HG02623 (cell line): Measurements from ENCODE around the gene TMEM271.
"Not testable (repeated sequence)": the region's sequence is repeated elsewhere in the genome, so short reads cannot be mapped to it uniquely, and the experiment has no call there.

Experiments used
- ATAC-seq: cut with Tn5 transposase; IDR thresholded peaks from one replicate; pipeline ENCODE4 v1.9.1; 2021; ENCODE audit warnings: moderate library complexity; ENCODE audit not compliant: unreplicated experiment

The TMEM271 gene

DNA sequence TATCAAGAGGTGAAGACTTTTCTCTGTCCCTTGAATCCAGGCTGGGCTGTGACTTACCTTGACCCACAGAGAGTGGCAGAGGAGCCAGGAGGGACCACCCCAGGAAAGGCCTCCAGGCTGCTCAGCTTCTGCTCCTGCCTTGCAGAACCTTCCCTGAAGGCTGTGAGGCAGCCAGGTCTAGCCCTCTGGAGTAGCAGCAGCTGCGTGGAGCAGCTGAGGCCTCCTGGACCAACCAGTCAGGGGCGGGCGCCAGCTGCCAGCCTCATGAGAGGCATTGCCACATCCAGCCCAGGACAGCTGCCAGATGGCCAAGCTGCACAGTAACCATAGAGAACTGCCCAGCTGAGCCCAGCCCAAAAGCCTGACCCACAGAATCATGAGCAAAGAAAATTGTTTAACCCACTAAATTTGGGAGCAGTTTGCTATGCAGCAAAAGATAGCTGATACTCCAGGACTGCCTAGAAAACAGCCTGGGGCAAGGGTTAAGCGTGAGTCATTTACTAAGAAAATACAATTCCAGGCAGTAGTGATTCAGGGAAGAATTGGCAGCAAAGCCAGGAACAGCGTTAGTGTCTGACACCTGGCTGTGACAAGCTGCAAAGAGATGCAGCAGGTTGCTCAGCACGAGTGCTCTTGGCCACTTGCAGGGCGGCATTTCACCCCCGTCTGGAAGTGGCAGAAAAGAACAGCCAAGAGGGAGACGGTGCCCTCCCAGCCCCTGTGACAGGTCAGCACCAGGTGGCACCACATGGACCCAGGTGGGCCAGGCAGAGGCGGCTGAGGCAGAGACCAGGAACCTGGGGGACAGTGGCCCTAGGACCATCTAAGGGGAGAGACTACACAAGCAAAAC lies 34.5 kb upstream of the TMEM271 start:
- no peak for ATAC-seq

DNA sequence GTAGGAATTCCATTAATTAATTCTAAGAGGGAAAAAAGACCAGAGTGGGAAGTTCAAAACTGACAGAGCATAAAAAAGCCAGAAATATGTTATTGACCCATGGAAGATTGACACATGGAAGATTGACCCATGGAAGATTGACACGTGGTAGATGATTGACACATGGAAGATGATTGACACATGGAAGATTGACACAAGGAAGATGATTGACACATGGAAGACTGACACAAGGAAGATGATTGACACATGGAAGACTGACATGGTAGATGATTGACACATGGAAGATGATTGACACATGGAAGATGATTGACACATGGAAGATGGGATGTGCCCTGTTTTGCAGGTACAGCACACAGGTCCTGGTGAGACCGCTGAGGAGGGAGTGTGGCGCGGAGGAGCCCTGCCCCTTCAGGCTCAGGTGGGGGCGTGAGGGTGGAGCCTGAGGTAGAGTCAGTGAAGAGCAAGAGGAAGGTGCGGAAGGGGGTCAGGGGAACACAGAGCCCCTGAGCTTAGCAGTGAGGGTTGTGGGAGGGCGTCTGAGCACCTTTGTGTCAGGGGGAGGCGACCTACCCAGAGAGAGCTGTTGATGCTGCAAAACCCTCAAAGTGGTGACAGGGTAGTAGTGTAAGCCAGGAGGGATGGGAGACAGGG lies 33.4 kb upstream of the TMEM271 start:
- no peak for ATAC-seq

DNA sequence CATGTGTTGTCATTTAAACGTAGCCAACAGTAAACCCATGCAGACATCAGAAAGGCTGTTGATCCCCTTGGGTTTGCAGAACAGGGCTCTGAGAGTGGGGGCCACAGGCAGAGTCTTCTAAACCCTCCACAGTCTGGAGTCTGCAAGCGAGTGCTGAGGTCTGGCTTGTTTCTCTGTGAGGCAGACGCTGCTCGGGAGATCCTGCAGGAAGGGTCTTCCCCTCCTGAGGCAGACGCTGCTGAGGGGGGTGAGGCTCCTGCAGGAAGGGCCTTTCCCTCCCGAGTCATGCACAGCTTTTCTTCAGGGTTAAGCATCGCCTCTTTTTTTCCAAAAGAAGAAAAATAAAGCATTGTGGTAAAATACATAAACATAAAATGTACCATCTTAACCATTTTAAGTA lies 32.1 kb upstream of the TMEM271 start:
- ATAC-seq, result no peak

DNA sequence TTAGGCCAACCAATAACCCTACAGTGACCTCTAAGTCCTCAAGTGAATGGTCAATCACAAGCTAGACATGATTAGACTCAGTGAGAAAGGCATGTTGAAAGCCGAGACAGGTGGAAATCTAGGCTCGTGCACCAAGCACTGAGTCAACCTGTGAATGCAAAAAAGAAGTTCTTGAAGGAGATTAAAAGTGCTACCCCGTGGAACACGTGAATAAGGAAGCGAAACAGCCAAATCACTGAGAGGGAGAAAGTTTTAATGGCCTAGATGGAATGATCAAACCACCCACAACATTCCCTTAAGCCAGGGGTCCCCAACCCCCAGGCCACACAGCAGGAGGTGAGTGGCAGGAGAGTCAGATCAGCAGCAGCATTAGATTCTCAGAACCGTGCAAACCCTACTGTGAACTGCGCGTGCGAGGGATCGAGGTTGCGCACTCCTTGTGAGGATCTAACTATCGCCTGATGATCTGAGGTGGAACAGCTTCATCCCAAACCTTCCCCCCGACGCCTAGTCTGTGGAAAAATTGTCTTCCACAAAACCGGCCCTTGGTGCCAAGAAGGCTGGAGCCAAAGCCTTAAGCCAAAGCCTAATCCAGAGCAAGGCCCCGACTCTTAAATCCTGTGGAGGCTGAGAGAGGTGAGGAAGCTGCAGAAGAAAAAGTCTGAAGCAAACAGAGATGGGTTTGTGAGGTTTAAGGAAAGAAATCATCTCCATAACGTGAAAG lies 29.8 kb upstream of the TMEM271 start:
- no peak for ATAC-seq

DNA sequence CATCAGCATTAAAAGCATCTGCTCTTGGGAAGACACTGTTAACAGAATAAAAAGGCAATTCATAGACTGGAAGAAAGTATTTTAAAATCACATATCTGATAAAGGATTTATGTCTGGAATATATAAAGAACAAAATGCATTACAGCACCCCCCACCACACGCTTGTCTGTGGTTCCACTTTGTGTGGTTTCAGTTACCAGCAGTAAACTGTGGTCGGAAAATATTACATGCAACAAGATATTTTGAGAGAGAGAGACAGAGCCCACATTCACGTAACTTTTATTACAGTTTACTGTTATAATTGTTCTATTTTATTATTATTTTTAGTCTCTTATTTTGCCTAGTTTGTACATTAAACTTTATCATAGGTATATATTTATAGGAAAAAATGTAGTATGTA lies 28.0 kb upstream of the TMEM271 start:
- no peak for ATAC-seq

DNA sequence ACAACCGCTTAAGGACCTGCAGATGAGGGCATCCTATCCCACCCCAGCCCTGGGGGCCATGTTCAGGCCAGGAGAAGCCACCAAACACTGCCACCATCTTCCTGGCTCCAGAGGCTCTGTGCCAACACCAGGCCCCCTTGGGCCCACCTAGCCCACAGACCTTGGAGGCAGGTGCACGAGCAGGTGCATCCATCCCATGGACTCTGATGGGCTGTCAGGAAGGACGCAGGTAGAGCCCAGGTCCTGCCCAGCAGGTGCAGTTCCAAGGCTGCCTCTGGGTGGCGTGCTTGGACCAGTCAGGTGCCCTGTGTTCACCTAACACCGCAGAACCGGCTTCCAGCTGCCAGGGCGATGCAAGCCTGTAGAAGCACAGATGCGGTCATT lies 26.5 kb upstream of the TMEM271 start:
- no peak for ATAC-seq

DNA sequence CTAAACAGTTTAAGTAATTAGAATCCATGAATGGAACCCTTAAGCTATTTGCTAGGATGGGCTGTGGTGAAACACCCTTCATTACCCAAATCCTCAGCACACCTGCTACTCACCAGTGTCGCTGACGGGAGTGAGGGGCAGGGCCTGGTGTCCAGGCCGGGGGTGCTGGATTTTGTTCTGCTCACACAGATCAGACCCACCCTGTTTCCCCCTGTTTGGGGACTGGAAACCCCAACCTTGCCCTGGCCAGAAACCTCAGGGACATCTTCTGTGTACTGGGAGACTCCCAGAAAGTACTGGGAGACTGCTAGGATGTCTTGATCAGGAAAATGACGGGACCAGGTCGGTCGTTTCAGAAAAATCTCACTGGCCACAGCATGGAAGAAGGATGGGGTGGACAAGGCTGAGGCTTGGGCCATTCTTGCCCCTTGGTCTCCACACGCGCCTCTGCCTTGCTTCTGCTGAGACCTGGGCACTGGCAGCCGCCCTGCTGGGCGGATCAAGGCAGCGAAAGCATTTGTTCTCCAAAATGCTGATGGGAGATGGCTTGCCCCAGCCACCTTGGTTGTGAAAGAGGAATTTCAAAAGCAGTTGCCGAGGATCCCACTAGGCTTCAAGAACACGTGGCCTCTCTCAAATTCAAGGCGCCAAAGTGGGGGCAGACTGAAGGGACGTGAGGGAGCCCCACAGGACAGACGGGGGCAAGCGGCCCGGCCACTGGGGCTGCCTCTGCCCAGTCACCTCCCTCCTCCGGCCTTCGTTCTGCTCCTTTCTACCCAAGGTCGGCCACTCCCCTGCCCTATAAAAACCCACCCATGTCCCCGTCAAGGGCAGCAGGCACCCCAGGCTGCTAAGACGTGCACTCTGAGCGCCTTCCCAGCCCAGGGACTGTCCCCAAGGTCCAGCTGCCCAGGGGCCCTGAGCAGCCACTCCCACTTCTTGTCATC lies 25.8 kb upstream of the TMEM271 start:
- ATAC-seq, result no peak

DNA sequence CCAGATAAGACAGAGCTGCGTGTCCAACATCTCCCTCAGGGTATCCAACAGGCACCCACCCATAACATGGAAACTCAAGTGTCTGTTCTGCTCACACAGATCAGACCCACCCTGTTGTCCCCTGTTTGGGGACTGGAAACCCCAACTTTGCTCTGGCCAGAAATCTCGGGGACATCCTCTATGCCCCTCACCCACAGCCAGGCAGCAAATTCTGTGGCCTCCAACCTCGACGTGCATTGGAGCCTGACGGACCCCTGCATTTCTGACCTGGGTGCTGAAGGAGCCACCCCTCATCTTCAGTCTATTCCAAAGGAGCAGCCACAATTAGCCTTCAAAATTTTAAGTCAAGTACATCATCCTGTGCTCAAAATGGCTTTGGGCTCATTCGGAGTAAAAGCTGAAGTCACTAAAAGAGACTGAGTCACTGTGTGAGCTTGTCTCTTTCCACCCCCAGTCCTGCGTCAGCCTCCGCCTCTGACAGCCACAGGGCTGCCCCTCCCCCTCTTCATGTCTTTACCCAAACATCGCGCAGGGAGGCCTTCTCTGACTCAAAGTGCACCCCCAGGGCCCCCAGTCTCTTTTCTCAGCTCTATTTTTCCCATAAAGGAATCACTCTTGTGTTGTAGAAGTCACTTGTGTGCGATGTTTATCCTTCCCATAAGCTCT lies 24.9 kb upstream of the TMEM271 start:
- ATAC-seq, result no peak

DNA sequence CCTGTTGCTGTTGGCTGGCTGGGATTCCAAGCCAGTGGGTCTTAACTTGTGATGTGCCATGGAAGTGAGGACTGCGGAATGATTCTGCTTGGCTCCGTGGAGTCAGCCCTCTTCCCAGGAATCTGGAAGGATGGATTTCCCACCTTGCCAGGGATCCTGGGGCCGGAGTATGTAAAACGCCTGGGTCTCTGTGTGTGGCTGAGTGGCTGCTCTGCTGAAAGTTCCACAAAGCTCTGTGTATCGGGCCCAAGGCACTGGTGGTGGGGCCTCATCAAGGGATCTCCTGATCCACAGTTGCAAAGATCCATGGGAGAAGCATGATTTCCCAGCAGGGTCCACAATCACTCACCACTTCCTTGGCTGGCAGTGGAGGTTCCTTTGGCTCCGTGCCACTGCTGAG lies 24.1 kb upstream of the TMEM271 start:
- no peak for ATAC-seq

DNA sequence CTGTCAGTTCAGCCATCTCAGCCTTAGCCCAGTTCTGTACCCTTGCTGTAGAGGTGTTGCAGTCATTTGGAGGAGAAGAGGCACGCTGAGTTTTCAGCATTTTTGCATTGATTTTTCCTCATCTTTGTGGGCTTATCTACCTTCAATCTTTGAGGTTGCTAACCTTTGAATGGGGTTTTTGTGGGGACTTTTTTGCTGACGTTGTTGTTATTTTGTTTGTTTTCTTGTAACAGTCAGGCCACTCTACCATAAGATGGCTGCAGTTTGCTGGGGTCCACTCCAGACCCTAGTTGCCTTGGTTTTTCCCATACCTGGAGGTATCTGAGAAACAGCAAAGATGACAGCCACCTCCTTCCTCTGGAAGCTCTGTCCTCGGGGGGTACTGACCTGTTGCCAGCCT lies 22.8 kb upstream of the TMEM271 start:
- ATAC-seq, result no peak

DNA sequence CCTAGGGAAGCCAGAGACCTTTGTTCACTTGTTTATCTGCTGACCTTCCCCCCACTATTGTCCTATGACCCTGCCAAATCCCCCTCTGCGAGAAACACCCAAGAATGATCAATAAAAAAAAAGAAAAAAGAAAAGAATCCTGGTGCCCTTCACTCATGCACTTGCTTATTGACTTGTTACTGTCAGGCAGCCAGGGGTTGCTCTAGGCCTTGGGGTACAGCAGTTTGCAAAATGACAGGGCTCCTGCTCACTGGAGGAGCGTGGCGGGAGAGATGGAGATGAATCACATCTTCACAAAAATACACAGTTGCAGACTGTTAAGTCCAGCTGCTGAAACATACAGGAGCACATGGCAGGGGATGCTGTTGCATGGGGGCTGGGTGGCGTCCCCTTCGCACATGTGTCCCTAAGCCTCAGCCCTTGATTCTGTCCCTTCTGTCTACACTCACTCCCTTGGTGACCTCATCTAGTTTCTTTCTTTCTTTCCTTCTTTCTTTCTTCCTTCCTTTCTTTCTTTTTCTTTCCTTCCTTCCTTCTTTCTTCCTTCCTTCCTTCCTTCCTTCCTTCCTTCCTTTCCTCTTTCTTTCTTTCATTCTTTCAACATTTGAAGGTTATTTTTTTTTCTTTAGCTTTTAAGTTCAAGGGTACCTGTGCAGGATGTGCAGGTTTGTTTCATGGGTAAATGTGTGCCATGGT lies 16.9 kb upstream of the TMEM271 start:
- ATAC-seq, result no peak

DNA sequence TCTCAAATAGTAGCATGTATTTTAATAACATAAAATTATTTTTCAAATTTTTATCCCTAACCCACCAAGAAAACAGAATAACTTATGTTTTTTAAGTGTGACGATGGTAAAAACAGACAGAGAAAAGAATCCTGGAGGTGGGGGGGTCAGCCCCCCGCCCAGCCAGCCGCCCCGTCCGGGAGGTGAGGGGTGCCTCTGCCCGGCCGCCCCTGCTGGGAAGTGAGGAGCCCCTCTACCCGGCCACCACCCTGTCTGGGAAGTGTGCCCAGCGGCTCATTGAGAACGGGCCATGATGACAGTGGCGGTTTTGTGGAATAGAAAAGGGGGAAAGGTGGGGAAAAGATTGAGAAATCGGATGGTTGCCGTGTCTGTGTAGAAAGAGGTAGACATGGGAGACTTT lies 16.1 kb upstream of the TMEM271 start:
- ATAC-seq, result not testable (repeated sequence)

DNA sequence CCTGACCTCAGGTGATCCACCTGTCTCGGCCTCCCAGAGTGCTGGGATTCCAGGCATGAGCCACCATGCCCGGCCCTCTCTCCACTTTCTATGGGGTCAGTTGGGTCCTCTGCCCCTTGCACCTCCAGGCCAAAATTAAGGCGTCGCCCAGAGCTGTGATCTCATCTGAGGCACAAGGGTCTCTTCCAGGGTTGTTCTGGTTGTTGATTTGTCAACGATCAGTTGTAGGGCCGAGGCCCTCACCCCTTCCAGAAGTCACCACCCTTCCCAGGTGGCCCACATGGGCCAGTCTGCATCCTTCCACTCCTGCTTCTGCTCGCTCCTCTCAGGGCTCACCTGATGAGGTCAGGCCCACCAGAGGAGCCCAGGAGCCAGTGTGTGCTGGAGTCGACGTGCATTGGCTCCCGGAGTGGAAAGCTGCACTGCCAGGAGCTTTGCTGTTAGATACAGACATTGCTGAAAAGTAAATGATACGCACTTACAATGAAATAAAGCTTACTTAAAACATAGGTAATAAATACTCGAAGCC lies 14.3 kb upstream of the TMEM271 start:
- no peak for ATAC-seq

DNA sequence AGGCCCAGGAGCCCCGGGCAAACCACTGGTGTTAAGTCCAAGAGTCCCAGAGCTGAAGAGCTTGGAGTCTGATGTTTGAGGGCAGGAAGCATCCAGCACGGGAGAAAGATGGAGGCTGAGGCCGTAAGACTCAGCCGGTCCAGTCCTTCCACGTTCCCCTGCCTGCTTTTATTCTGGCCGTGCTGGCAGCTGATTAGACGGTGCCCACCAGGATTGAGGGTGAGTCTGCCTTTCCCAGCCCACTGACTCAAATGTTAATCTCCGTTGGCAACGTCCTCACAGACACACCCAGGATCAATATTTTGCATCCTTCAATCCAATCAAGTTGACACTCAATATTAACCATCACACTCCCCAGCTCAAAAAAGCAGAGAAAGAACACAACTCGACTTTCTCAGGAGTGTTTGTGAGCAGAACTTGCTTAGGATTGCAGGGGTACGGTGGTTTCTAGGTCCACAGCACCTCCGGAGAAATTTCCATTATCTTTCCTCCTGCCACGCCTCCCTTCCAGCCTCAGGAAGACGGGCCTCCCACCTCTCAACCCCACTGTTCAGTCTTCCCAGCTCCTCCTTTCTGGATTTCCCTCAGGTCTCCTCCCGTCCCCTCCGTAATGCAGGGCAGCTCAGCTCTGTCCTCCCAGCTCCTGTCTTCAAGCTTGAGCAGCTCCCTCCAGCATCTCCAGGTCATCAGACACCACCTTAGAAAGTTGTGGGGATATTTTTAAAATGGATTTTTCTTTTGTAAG lies 13.3 kb upstream of the TMEM271 start:
- ATAC-seq, result no peak

DNA sequence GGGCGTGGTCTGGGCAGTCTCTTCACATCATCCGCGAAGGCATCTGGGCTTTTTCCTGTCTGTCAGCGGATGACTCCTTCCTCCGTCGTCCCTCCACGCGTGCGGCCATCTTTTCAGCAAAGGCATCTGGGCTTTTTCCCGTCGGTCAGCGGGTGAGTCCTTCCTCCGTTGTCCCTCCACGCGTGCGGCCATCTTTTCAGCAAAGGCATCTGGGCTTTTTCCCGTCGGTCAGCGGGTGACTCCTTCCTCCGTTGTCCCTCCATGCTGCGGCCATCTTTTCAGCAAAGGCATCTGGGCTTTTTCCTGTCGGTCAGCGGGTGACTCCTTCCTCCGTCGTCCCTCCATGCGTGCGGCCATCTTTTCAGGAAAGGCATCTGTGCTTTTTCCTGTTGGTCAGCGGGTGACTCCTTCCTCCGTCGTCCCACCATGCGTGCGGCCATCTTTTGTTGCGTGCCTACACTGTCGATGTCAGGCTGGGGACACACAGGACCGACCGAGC lies 12.3 kb upstream of the TMEM271 start:
- no peak for ATAC-seq

DNA sequence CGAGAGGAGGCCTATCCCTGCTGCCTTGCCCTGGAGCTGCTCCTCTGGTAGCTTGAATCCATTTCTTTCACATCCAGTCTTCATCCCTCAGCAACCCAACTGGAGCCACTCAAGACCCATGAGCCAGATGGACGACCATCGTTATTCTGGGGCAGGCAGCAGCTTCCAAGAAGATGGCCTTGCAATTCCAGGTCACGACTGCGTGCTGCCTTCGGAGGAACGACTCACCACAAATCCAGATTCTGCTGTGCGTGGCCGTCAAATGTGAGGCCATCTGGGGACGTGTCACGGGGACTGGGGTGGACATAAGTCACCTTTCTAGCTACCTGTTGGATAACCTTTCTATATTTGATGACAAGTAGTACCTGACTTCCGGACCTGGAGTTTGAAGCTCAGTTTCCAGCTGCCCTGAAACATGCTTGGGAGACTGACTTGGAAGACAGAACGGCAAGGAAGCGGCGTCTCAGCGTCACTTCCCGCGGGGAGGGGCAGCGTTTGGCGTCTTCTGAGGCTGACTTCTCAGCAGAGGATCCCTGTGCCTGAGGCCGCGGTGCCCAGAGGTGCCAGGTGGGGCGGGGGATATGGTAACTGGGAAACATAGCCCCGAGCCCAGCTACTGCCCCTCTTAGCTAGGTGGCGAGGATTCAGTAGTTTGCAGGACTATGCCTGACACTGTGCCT lies 11.7 kb upstream of the TMEM271 start:
- no peak for ATAC-seq

DNA sequence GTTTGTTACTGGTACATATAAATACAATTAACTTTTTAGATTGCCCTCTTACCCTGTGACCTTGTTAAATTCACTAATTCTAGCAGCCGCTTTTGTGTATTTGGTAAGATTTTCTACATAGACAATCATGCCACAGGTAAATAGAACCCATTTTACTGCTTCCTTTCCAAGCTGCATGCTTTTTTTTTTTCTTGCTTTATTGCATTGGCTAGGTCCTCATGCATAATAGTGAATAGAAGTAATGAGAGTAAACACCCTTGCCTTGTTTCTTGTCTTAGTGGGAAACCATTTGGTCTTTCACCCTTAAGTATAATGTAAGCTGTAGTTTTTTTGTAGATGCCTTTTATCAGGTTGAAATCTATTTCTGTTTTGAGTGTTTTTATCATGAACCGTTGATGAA lies 7.7 kb upstream of the TMEM271 start:
- no peak for ATAC-seq

DNA sequence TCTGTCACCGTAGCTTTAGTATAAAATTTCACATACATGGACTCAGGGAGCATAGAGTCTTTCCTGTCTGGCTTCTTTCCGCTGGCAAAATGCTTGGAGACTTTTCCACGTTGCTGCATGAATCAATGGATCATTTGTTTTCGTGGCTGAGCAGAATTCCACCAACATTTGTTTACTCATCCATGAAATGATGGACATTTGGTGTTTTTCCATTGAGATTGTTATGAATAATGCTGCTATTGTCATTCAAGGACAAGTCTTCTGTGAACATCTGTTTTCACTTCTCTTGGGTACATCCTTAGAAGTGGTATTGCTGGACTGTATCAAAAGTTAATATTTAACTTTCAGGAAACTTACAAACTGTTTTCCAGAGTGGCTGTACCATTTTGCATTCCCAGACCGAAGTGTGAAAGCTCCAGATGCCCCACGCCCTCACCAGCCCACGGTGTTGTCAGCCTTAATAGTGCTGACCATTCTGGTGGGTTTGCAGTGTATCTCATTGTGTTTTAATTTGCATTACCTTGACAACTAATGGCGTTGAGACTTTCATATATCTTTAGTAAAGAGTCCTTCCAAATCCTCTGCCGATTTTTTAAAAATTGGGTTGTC lies 5.8 kb upstream of the TMEM271 start:
- ATAC-seq, result no peak
